GM19468 (cell line): Measurements from ENCODE around the gene HIC1.
A peak's percentile ranks its signal among the peaks of the same experiment; 100 is the strongest.

Experiments used
- ATAC-seq: cut with Tn5 transposase; IDR thresholded peaks from one replicate; pipeline ENCODE4 v1.9.1; 2021; ENCODE audit warnings: mild to moderate bottlenecking, moderate library complexity, moderate number of reproducible peaks; ENCODE audit not compliant: unreplicated experiment; ENCODE audit errors: extremely low read depth

HIC1 gene

DNA sequence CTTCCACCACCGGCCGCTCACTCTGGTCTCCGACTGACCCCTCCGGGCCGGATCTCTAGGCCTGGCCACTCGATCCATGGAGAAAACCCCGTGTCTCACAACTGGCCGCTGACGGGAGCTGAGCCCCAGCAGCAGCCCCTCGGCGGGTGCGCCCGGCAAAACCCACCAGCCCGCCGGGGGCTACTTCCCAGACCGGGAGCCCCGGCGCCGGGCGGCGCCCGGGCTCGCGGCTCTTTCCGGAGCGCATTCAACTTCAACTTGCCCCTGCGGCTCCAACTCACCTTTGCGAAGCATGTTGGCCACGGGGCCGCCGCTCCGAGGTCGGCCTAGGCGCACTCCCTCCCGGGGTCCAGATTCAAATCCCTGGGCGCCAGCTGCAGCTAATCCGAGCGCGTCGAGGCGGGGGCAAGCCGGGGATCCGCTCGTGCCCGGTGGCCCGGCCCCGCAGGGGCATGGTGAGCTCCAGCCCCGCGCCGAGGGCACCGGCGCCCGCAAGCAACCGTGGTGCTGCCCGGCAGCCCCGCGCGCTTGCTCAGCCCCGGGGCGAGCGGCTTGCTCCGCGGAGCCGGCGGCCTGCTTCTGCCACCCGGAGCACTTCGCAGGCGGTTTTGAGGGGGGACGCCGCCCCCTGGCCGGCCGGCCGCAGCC lies 30.2 kb upstream of the HIC1 start:
- no peak for ATAC-seq

- ATAC-seq, result no peak
These were observed 29.7 kb upstream of the HIC1 start, which contains the start of gene RTN4RL1 for GRCh38 chr17:2025220-2025621. RTN4RL1 (minus strand) TSS chr17:2025334; CDS start chr17:2024865, 469 bp downstream.

- ATAC-seq, result no peak
These were observed 29.1 kb upstream of the HIC1 start for GRCh38 chr17:2025622-2026309.

- no peak for ATAC-seq
These were observed 27.2 kb upstream of the HIC1 start for GRCh38 chr17:2027528-2028233.

- ATAC-seq, result no peak
These were observed 26.7 kb upstream of the HIC1 start for GRCh38 chr17:2028234-2028614.

- ATAC-seq, result no peak
These were observed 26.2 kb upstream of the HIC1 start for GRCh38 chr17:2028737-2029136.

DNA sequence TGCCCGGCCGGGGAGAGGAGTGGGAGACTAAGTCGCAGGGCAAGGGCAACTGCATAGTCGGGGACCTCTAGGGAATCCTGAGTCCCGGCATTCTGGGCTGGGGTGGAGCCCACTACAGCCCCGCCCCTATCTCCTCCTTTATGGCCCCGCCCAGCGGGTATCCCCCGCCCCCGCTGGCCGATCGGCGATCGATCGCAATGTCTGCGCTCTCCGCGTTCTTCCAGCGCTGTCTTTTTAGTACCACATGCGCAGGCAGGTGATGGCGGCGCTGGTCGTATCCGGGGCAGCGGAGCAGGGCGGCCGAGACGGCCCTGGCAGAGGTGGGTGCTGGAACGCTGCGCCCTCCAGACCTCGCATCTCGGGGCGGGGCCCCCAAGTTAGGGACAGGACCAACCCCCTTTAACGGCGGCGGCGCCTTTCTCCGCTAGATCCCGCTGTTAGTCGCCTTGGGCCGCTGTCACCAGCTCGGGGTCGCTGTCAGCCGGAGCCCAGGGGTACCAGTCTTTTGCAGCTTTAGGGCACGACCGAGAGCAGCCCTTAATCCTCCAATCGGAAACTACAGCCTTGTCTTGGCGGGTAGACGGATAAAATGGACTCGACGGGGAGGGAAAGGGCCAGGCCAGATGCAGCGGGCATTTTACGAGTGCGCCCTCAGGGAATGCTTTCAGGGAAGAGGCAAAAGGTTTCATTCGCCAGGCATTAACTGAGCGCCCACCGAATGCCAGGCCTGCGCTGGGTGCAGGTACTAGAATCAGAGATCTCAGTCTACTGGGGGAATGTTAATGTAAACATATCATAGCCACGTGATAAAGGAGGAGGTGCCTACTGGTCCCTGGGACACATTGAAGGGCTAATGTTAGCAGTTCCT lies 24.8 kb upstream of the HIC1 start, which contains the start of gene DPH1:
DPH1 (plus strand) TSS at position 243 of the 868 bp plus-strand sequence; CDS start at position 260, 17 bp downstream.
- ATAC-seq, result no peak

DNA sequence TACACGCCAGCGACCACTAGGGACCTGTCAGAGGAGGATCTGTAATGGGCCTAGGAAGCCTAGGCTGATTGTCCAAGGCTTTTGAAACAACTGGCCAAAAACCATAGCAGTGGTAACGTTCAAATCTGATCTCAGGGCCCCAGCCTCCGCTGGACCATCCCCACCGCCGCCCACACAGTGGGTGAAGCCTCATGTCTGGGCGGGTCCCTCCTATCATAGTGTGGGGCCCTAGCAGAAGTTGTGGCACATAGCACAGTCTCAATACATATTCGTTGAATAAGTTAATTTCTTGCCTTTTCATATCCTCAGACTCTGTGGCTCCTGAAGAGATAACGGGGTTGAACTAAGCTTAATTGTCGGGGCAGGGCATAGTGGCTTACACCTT lies 24.1 kb upstream of the HIC1 start:
- peak; percentile 57 for ATAC-seq

DNA sequence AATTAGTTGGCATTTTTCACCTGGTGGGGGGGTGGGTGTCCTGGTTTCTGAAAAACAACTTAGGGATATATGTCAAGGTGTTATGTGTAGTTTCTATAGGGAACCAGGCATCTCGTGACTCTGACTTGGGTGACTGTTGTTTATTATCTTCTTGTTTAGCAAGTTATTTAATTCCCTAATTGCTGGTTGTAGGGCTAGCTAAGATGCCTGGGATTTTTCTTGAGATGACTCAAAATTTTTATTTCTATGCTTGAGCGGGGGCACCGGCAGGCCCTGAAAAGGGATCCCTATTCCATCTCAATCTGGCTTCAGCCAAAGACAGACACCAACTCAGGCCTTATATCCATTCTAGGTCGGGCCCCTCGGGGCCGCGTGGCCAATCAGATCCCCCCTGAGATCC lies 21.8 kb upstream of the HIC1 start:
- no peak for ATAC-seq

GRCh38 chr17:2034157-2034556 lies 20.7 kb upstream of the HIC1 start:
- no peak for ATAC-seq

- no peak for ATAC-seq
These were observed 19.9 kb upstream of the HIC1 start for GRCh38 chr17:2034806-2035540.

DNA sequence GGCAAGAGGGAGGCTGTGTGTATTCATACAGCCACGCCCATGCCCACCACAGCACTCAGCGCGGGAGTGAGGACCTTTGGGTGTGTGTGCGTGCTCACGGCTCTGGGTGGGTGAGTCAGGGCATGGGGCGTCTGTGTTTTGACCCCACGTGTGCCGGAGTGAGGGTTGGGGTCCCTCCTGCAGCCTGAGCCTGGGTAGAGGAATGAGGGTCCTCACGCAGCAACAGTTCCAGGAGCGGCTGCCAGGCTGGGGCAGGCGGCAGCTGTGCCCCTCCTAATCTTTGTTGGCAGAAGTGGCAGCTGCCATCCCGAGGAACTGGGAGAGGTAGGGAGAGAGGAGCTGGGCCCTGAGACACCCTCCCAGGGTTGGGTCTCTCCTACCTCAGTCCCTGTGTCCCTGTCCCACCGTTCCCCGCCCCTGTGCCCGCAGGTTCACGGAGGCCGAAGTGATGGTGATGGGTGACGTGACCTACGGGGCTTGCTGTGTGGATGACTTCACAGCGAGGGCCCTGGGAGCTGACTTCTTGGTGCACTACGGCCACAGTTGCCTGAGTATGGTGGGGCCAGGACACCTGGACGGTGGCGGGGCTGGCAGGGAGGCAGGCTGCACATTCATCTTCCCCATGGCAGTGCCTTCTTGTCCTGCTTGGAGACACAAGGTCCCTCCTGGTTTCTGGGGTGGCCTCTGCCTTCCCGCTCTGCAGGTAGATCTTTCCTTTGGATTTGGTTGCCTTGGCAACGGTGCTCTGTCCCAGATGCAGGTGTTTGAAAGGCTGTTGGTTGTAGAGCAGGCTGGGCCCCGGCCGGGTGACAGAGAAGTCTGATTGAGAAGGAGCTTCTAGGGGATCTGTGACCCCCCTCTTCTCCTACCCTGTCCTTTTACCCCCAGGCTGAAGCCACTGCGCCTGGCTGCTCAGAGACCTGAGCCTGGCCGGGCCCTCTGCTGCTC lies 19.1 kb upstream of the HIC1 start:
- ATAC-seq, result no peak

DNA sequence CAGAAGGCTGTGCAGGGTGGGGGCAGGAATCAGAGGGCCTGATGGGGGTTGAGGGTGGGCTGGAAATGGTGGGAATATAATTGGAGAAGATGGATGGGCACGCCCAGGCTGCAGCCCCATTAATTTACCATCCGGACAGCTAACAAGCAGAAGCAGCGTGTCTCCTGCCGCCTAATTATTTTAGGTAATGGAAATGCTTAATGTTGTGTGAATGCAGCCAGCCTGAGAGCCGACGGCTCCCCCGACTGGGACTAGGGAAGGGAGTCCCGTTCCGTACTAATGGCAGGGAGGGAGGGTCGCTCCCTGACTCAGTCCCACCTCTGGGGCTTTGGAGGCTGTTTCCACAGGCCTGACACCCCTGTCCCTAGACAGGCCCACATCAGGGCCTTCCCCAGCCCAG lies 17.7 kb upstream of the HIC1 start:
- ATAC-seq, result no peak

DNA sequence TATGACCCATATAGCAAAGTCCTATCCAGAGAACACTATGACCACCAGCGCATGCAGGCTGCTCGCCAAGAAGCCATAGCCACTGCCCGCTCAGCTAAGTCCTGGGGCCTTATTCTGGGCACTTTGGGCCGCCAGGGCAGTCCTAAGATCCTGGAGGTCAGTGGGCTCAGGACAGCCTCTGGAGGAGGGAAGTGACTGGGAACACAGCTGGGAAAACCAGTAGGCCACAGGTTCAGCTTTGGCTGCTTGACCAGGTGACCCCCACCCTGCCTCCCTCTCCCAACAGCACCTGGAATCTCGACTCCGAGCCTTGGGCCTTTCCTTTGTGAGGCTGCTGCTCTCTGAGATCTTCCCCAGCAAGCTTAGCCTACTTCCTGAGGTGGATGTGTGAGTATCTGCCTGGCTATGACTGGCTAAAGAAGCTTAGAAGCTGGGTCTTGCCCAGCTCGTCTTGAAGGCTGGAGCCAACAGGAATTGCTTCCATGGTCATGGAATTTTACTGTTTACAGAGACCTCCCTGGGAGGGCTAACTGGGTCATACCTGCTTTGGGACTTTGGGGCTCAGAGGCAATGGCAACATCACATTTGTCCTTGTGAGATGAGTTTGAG lies 14.6 kb upstream of the HIC1 start:
- ATAC-seq, result no peak

DNA sequence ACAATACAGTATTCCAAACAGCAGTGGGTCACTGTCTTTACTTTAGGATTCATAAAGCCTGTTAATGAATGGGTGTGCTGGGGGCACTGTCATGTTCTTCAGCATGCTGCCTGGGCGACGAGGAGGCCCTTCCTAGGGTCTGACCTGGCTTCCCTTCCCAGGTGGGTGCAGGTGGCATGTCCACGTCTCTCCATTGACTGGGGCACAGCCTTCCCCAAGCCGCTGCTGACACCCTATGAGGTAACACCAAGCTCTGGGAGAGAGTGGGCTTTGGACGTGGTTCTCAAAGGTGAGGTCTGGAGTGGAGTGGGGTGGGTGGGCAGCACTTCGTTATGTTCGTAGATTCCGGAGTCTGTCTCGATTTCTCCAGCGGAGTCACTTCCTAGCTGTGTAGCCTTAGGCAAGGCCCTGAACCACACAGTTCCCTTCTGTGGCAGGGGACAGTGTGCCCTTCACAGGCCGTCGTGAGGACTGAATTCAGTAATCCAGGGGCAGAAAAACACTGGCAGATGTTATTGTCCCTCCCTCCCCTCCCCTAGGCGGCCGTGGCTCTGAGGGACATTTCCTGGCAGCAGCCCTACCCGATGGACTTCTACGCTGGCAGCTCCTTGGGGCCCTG lies 13.9 kb upstream of the HIC1 start:
- no peak for ATAC-seq

DNA sequence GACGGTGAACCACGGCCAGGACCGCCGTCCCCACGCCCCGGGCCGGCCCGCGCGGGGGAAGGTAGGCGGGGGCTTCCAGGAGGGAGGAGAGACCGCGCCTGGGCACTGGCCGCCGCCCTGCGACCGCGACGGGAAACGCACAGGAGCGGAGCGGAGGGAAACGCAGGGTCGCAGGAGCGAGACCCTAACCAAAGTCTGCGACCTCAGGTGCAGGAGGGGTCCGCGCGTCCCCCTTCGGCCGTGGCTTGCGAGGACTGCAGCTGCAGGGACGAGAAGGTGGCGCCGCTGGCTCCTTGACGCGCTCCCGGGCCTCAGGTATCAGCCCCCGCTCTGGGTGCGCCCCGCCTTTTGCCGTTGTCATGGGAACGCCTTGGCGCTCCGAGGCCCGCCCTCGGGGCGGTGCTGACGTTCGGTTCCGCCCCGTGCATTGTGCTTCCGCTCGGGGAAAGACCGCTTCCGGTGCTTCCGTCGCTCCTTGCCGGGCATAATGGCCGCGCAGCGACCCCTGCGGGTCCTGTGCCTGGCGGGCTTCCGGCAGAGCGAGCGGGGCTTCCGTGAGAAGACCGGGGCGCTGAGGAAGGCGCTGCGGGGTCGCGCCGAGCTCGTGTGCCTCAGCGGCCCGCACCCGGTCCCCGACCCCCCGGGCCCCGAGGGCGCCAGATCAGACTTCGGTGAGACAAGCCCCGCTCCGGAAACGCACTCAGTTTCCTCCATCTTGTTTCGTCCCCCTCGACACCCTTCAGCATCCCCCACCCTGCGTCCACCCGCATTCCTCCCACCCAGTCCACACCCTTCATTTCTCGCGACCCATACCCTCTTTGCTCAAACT lies 13.1 kb upstream of the HIC1 start, which contains the start of gene OVCA2:
OVCA2 (plus strand) TSS at position 462 of the 829 bp plus-strand sequence; CDS start at position 488, 26 bp downstream.
- ATAC-seq, result peak; percentile 80

GRCh38 chr17:2042390-2042847 lies 12.5 kb upstream of the HIC1 start:
- ATAC-seq, result no peak
